CD14-positive monocyte (primary cell): Measurements from ENCODE around the gene RPL36AL. TPM values are rescaled to one million over a fixed set of nuclear protein-coding genes. Genes with fewer than 3 reads are reported as not detected.

Experiments used
- DNase-seq, 3 donors: peaks; one replicate each; pipeline ENCODE4 v3.0.0-alpha.2; 2011 to 2022
- H2AFZ ChIP-seq: 2 replicates; pipeline ENCODE4 v1.6.0; 2012; ENCODE audit warnings: mild to moderate bottlenecking, low read depth, low read length, inconsistent platforms; ENCODE audit not compliant: insufficient read depth, poor library complexity, severe bottlenecking
- H3K27ac ChIP-seq, 2 donors: 1 replicate in 1 of 2; 2 replicates in 1 of 2; pipeline ENCODE4 v1.5.1; 2012 to 2013; ENCODE audit warnings: low read length in 2 of 2, control low read depth in 1 of 2, inconsistent platforms in 1 of 2, low read depth in 1 of 2, mild to moderate bottlenecking in 1 of 2
- H3K27me3 ChIP-seq, 2 donors: one replicate each; pipeline versions ENCODE4 v1.6.0 to v1.6.1; 2011 to 2013; ENCODE audit warnings: low read length in 2 of 2; ENCODE audit not compliant: control insufficient read depth in 2 of 2, insufficient read depth in 2 of 2
- H3K36me3 ChIP-seq, 2 donors: replicated peaks in 1 of 2; 1 replicate in 1 of 2; 2 replicates in 1 of 2; pipeline versions ENCODE4 v1.5.1 to v1.6.1; 2012 to 2013; ENCODE audit warnings: low read length in 2 of 2, control low read depth in 1 of 2, inconsistent platforms in 1 of 2, mild to moderate bottlenecking in 1 of 2; ENCODE audit not compliant: insufficient read depth in 2 of 2, control insufficient read depth in 1 of 2
- H3K4me1 ChIP-seq, 2 donors: 1 replicate in 1 of 2; 2 replicates in 1 of 2; pipeline versions ENCODE4 v1.5.1 to v1.6.1; 2012 to 2013; ENCODE audit warnings: low read length in 2 of 2, control low read depth in 1 of 2, inconsistent platforms in 1 of 2, mild to moderate bottlenecking in 1 of 2, moderate library complexity in 1 of 2; ENCODE audit not compliant: insufficient read depth in 2 of 2, control insufficient read depth in 1 of 2
- H3K4me2 ChIP-seq: replicated peaks from 2 replicates; pipeline ENCODE3; 2012; ENCODE audit warnings: low read length, moderate library complexity, mild to moderate bottlenecking; ENCODE audit not compliant: poor library complexity, severe bottlenecking; ENCODE audit errors: extremely low read depth
- H3K4me3 ChIP-seq, 3 experiments: fragments of 200-600 bp in 1 of 3; sonication (generic) in 1 of 3; replicated peaks in 1 of 3; 1 replicate in 2 of 3; 2 replicates in 1 of 3; pipeline ENCODE4 v1.5.1; 2011 to 2013; ENCODE audit warnings: low read length in 3 of 3, mild to moderate bottlenecking in 3 of 3, control low read depth in 2 of 3, low read depth in 2 of 3, inconsistent platforms in 1 of 3, moderate library complexity in 1 of 3
- H3K79me2 ChIP-seq: 2 replicates; pipeline ENCODE4 v1.6.0; 2012; ENCODE audit warnings: mild to moderate bottlenecking, control low read depth, inconsistent platforms, low read length, moderate library complexity; ENCODE audit not compliant: insufficient read depth
- H3K9ac ChIP-seq: 2 replicates; pipeline ENCODE4 v1.6.0; 2017; ENCODE audit warnings: low read length, mild to moderate bottlenecking; ENCODE audit not compliant: insufficient read depth, poor library complexity, severe bottlenecking
- H3K9me3 ChIP-seq, 2 donors: replicated peaks in 1 of 2; 1 replicate in 1 of 2; 2 replicates in 1 of 2; pipeline versions ENCODE4 v1.5.1 to v1.6.1; 2012 to 2013; ENCODE audit warnings: low read length in 2 of 2, control low read depth in 1 of 2; ENCODE audit not compliant: control insufficient read depth in 1 of 2, insufficient read depth in 1 of 2
- H4K20me1 ChIP-seq: 2 replicates; pipeline ENCODE4 v1.6.0; 2012; ENCODE audit warnings: mild to moderate bottlenecking, low read length, control low read depth, moderate library complexity; ENCODE audit not compliant: insufficient read depth
- H3K27ac Mint-ChIP-seq, 7 donors: one replicate each; pipeline ENCODE4 v1.8.0; 2020; ENCODE audit warnings: mild to moderate bottlenecking in 7 of 7, mixed read lengths in 7 of 7, moderate library complexity in 6 of 7, inconsistent platforms in 2 of 7
- H3K27me3 Mint-ChIP-seq, 3 donors: one replicate each; pipeline ENCODE4 v1.8.0; 2021 to 2022; ENCODE audit warnings: low read depth in 3 of 3, mild to moderate bottlenecking in 3 of 3, mixed read lengths in 3 of 3, moderate library complexity in 3 of 3, inconsistent platforms in 1 of 3
- H3K36me3 Mint-ChIP-seq, 2 donors: one replicate each; pipeline ENCODE4 v1.8.0; 2020; ENCODE audit warnings: mixed read lengths in 2 of 2, inconsistent platforms in 1 of 2, mild to moderate bottlenecking in 1 of 2
- H3K4me1 Mint-ChIP-seq: one replicate; pipeline ENCODE4 v1.8.0; 2020; ENCODE audit warnings: mild to moderate bottlenecking, mixed read lengths
- H3K4me3 Mint-ChIP-seq, 2 donors: one replicate each; pipeline ENCODE4 v1.8.0; 2020; ENCODE audit warnings: mild to moderate bottlenecking in 2 of 2, mixed read lengths in 2 of 2, moderate library complexity in 1 of 2
- H3K9me3 Mint-ChIP-seq, 7 donors: one replicate each; pipeline ENCODE4 v1.8.0; 2020 to 2022; ENCODE audit warnings: mixed read lengths in 7 of 7, mild to moderate bottlenecking in 6 of 7, moderate library complexity in 6 of 7, inconsistent platforms in 2 of 7
- WGBS: methylation state at CpG from one replicate; pipeline ENCODE4 v1.1.5; 2013; ENCODE audit warnings: missing lambda C conversion rate; ENCODE audit not compliant: insufficient coverage; 5-methylcytosine and 5-hydroxymethylcytosine counted together
- intact Hi-C, 2 donors: fragments of 100-400 bp; cut with micrococcal nuclease; formaldehyde crosslinking; loops; one replicate each; pipeline versions ENCODE4 v1.15.0 to v1.15.1; 2023
- polyA plus RNA-seq, 3 donors: library from polyadenylated mRNA; depleted of rRNA in 1 of 3; unstranded in 2 of 3; stranded (reverse) in 1 of 3; fragments of 300-500 nt in 2 of 3; fragments of >200 nt in 1 of 3; fragmentation: Illumina TruSeq in 2 of 3; gene quantifications; 1 replicate in 2 of 3; 2 replicates in 1 of 3; pipeline ENCODE4 v1.2.3, GENCODE V29; 2012 to 2021
- TF ChIP-seq, protein P1 (sequence below): fragments of 200-600 bp; IDR thresholded peaks from one replicate; pipeline ENCODE4 v1.8.0; 2022; ENCODE audit warnings: antibody characterized with exemption, mild to moderate bottlenecking

RPL36AL gene
- polyA plus RNA-seq, 3 donors = 237 to 454 (median 408) TPM

DNA sequence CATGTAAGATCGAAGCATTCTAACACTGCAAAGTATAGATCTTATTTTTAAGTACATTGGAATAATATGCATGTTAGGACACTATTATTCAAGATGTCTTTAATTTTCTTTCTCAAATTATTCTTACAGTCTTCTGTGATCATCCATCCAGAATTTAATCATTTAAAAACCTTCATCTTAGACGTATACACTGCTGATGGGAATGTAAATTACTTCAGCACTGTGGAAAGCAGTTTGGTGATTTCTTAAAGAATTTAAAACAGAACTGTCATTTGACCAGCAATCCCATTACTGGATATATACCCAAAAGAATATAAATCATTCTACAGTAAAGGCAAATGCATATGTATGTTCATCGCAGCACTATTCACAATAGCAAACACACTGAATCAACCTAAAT lies 31.0 kb downstream of the RPL36AL start:
- H3K9me3 Mint-ChIP-seq = no peaks in the 10 kb centered on the region
- H3K27ac Mint-ChIP-seq = no peak overlapping the region

DNA sequence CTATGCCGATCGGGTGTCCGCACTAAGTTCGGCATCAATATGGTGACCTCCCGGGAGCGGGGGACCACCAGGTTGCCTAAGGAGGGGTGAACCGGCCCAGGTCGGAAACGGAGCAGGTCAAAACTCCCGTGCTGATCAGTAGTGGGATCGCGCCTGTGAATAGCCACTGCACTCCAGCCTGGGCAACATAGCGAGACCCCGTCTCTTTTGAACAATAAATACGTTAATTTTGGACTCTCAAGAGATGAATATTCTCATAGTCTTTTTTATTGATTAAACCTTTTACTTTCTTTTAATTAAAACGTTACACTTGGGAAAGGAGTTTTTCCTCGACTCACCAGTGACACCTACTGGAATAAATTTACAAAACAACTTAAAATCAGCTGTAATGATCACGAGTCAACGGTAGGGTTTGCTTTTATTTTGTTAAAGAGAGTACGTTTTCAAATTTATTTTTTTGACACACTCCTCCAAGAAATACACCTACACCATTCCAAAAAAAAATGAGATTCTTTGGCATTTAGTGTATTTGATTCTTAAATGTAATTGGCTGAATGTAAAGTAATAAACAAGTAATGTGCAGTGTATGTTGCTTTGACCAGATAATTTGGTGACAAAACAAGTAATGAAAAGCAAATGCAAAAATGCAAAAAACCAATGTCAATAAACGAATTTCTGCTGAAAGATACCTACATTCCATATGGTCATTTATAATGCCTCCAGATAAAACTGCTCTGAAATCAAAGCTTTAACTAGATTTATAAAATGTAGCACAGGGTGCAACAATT lies 33.6 kb downstream of the RPL36AL start:
- Histone ChIP-seq H3K9ac (peak overlapping the region; percentile 90), H4K20me1 (peaks cover 32% of the 10 kb centered on the region), H3K27me3 (no peaks in the 10 kb centered on the region), H3K4me1 (peaks cover 16 to 21% of the 10 kb centered on the region in 2 donors), H2AFZ (peak overlapping the region; percentile 75), H3K4me3 (peak overlapping the region; percentile 65 to 97 (median 87)), H3K4me2 (peak overlapping the region; percentile 91), H3K79me2 (peaks cover 44% of the 10 kb centered on the region), H3K9me3 (no peaks in the 10 kb centered on the region), H3K36me3 (peaks cover 20 to 28% of the 10 kb centered on the region in 2 donors), H3K27ac (peak overlapping the region; percentile 93 to 95)
- intact Hi-C loops = loop anchor here (5.0 kb wide), 2 partner anchors 35 to 180 kb away; partner anchors contain the start of genes MGAT2 (in 2 of the 2), RPL36AL (in 2 of the 2) and KLHDC2 (in 1 of the 2)
- TF ChIP-seq, protein P1, sequence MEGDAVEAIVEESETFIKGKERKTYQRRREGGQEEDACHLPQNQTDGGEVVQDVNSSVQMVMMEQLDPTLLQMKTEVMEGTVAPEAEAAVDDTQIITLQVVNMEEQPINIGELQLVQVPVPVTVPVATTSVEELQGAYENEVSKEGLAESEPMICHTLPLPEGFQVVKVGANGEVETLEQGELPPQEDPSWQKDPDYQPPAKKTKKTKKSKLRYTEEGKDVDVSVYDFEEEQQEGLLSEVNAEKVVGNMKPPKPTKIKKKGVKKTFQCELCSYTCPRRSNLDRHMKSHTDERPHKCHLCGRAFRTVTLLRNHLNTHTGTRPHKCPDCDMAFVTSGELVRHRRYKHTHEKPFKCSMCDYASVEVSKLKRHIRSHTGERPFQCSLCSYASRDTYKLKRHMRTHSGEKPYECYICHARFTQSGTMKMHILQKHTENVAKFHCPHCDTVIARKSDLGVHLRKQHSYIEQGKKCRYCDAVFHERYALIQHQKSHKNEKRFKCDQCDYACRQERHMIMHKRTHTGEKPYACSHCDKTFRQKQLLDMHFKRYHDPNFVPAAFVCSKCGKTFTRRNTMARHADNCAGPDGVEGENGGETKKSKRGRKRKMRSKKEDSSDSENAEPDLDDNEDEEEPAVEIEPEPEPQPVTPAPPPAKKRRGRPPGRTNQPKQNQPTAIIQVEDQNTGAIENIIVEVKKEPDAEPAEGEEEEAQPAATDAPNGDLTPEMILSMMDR = peak; percentile 99
- Mint-ChIP-seq H3K9me3 (no peaks in the 10 kb centered on the region), H3K36me3 (peaks cover 24 to 30% of the 10 kb centered on the region in 2 donors), H3K27ac (peak overlapping the region; percentile 96 to 99 (median 98)), H3K4me3 (peak overlapping the region; percentile 97 to 100), H3K27me3 (peaks cover 0 to 3% (median 2%) of the 10 kb centered on the region in 3 donors), H3K4me1 (peaks cover 36% of the 10 kb centered on the region)
- DNase-seq = peak; percentile 60 to 68 (median 61)
- no CpG with 5 or more reads among the region's 21 CpGs for WGBS

More for the DNA sequence above, 31.0 kb downstream of the RPL36AL start:
- H3K36me3 ChIP-seq = peaks cover under 1 to 3% of the 10 kb centered on the region in 2 donors
- no peaks in the 10 kb centered on the region for H3K9me3 ChIP-seq
- H3K79me2 ChIP-seq = peaks cover 18% of the 10 kb centered on the region
- no peak overlapping the region for H2AFZ ChIP-seq
- no peak overlapping the region for H3K27ac ChIP-seq
- Mint-ChIP-seq H3K36me3 (peaks cover 2 to 5% of the 10 kb centered on the region in 2 donors), H3K4me3 (no peak overlapping the region), H3K4me1 (peaks cover 17% of the 10 kb centered on the region), H3K27me3 (peaks cover 0 to 2% (median 2%) of the 10 kb centered on the region in 3 donors)
- no peak for DNase-seq
- intact Hi-C loops = loop anchor here (5.0 kb wide), 2 partner anchors 33 to 178 kb away; partner anchors contain the start of genes MGAT2 (in 2 of the 2), RPL36AL (in 2 of the 2) and KLHDC2 (in 1 of the 2)
- no CpG with 5 or more reads among the region's 3 CpGs for WGBS
- no peak overlapping the region for H3K4me3 ChIP-seq
- peaks cover 11 to 14% of the 10 kb centered on the region in 2 donors for H3K4me1 ChIP-seq
- no peaks in the 10 kb centered on the region for H3K27me3 ChIP-seq
- peaks cover 7% of the 10 kb centered on the region for H4K20me1 ChIP-seq
- H3K4me2 ChIP-seq = no peak overlapping the region
- H3K9ac ChIP-seq = no peak overlapping the region
- TF ChIP-seq, protein P1 = no peak
